NT2/D1 (cell line): ENCODE measurements around the gene VARS1.

Source experiments
- SUZ12 ChIP-seq: IDR thresholded peaks from 2 replicates; pipeline ENCODE4 v1.6.1; 2011; ENCODE audit not compliant: insufficient read length, insufficient read depth; ENCODE audit errors: extremely low read depth
- YY1 ChIP-seq: IDR thresholded peaks from 2 replicates; pipeline ENCODE4 v1.6.1; 2011; ENCODE audit not compliant: insufficient read length, insufficient read depth
- ZNF274 ChIP-seq: IDR thresholded peaks from 2 replicates; pipeline ENCODE4 v1.6.1; 2011; ENCODE audit warnings: mild to moderate bottlenecking, low read depth, low read length

GRCh38 chr6:31778999-31779885 is 16.3 kb downstream of the VARS1 start:
- no peak for TF ChIP-seq YY1
- TF ChIP-seq ZNF274, result no peak
- TF ChIP-seq SUZ12, result no peak
